HG02885 (cell line): ENCODE measurements around the gene APBB2.

Experiments used
- ATAC-seq: cut with Tn5 transposase; IDR thresholded peaks from one replicate; pipeline ENCODE4 v1.9.1; 2021; ENCODE audit warnings: mild to moderate bottlenecking; ENCODE audit not compliant: unreplicated experiment, poor library complexity

Gene APBB2

GRCh38 chr4:41110050-41110449, 104.3 kb downstream of the APBB2 start:
- no peak for ATAC-seq

DNA sequence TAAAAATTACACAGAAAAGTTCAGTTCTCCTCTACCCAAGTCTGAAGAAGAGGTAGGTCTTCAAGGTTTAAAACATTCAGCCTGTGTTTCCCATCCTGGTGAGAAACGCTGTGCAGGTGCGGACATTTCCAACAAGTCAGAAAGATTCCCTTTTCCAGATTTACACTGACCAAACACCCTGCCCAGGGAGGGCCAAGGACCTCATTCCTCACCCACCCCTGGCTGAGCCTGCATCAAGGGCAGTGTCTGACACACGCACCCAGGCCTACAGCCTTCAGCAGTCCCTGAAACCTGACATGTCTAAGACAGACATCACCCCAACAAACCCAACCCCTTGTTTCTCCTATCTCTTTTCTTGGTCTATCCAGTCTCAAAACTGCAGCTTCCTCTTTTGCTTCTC, 105.9 kb downstream of the APBB2 start:
- no peak for ATAC-seq

GRCh38 chr4:41106694-41107419, 107.5 kb downstream of the APBB2 start:
- no peak for ATAC-seq

- ATAC-seq: no peak
These were observed 108.3 kb downstream of the APBB2 start for GRCh38 chr4:41106081-41106480.

- ATAC-seq: no peak
These were observed 110.2 kb downstream of the APBB2 start for GRCh38 chr4:41104155-41104554.

- ATAC-seq: no peak
These were observed 110.7 kb downstream of the APBB2 start for GRCh38 chr4:41103657-41104056.

- ATAC-seq: no peak
These were observed 111.8 kb downstream of the APBB2 start for GRCh38 chr4:41102414-41103092.

- ATAC-seq: no peak
These were observed 116.0 kb downstream of the APBB2 start for GRCh38 chr4:41098093-41099048.

GRCh38 chr4:41095973-41096372, 118.4 kb downstream of the APBB2 start:
- no peak for ATAC-seq

DNA sequence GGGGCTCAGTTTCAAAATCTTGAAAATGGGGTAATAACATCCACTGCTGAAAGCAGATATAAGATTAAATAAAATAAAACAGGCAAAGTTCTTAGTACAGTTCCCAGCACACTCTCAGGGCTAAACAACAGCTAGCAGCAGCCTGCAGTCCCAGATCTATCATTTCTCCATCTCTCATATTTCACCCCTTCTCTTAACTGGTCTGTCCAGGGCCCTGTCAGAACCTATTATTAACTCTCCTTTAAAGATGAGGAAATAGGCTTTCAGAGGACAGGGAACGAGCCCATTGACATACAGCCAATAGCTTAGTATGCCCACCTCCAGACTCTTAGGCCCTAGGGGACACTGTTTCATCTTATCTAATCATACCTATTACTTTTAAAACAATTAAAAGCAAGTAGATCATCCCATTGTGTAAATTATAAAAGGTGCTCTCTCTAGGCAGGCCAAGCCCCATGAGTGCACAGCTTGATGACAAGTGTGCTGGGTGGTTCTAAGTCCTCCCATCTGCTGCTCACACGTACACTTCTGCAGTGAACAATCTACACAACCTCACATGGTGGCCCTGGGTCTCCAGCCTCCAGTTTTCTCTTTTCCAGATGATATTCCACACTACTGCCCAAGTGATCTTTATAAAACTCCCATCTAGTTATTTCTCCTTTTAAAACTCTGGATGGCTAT, 119.0 kb downstream of the APBB2 start:
- ATAC-seq: no peak

- no peak for ATAC-seq
These were observed 122.2 kb downstream of the APBB2 start for GRCh38 chr4:41092128-41092527.

- ATAC-seq: no peak
These were observed 132.5 kb downstream of the APBB2 start for GRCh38 chr4:41081847-41082246.

GRCh38 chr4:41080976-41081375, 133.4 kb downstream of the APBB2 start:
- ATAC-seq: no peak

- no peak for ATAC-seq
These were observed 134.3 kb downstream of the APBB2 start for GRCh38 chr4:41079881-41080560.

GRCh38 chr4:41077628-41078027, 136.7 kb downstream of the APBB2 start:
- ATAC-seq: no peak

- ATAC-seq: no peak
These were observed 137.9 kb downstream of the APBB2 start for GRCh38 chr4:41076481-41076880.

GRCh38 chr4:41074215-41074614, 140.1 kb downstream of the APBB2 start:
- ATAC-seq: no peak

GRCh38 chr4:41072021-41072777, 142.1 kb downstream of the APBB2 start:
- no peak for ATAC-seq
